NCI-H1048 (cell line): Measurements from ENCODE around the gene DTHD1.

Experiments used
- DNase-seq: peaks from one replicate; lab custom pipeline; 2025; lab: John Stamatoyannopoulos, UW

Gene DTHD1

DNA sequence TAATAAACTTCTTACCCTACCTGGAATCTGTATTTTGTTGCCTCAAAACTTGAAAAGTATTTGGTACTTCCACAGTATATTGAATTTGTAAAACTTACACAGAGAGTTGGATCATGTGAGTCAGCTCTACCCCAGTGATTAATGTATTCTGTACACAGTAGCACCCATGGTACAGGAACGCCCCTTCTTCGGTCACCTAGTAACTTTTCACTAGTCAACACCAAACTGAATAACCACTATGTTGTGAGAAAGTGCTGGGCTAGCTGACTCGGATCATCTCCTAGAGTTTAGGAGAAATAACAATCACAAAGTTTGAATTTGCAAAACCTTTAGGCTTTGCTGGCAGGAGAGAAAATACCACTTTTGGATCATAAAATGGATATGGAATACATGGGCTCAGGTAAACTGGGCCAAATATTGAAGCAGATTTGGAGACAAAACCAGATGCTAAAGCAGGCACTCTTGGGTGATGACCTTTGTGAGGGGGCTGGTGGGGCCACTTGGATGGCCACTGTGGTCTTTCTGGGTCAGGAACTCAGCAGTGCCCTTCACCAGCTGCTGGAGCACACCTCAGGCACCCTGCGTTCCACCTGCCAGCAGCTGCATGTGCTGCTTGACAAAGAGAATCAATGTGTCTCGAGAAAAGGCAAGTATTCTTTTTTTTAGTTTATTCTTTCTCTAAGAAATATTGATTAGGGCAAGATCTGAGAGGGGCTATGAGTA lies at the start of gene DTHD1:
DTHD1 (plus strand) TSS at position 233 of the 723 bp plus-strand sequence; CDS start at position 376, 143 bp downstream.
- DNase-seq, result no peak

DNA sequence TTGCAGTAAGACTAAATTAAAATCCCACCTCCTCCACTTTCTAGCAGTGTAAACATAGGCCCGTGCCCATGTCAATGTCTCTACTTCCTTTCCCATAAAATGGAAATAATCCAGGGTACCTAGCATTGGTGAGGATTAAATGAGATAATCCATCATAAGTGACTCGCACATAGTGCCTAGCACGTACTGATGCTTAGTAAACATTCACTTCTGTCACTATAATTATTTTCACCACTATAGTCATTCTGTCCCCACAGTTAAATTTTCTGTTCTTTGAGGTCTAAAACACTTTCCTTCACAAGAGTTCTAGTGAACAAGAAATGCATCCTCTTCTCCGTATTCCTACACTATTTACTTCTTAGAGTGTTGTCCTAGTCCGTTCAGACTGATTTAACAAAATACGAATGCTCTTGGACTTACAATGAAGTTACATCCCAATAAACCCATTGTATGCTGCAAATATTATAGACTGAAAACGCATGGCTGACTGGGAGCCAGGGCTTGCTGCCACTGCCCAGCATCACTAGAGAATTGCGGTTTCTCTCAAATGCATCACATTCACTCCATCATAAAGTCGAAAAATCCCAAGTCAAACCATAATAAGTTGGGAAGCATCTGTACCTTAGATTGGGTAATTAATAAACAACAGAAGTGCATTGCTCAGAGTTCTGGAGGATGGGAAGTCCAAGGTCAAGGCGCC lies 47.7 kb upstream of the DTHD1 start:
- no peak for DNase-seq

DNA sequence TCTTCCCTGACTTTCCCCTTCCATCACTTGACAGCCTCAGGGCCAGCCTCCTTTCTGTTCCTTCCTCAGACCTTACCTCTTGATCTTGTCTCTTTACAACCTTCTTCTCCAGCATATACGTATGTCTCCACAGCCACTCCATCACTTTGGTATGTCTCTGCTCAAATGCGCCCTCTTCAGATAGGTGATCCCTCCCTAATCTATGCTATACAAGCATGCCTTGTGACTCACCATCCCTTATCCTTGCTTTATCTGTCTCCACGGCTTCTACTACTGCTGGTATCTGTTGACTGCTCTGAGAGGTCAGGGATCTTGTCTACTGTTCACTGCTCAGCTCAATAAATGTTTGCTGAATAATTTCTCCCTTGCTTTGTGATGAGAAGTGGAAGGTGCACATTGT lies 46.1 kb upstream of the DTHD1 start:
- DNase-seq, result no peak

DNA sequence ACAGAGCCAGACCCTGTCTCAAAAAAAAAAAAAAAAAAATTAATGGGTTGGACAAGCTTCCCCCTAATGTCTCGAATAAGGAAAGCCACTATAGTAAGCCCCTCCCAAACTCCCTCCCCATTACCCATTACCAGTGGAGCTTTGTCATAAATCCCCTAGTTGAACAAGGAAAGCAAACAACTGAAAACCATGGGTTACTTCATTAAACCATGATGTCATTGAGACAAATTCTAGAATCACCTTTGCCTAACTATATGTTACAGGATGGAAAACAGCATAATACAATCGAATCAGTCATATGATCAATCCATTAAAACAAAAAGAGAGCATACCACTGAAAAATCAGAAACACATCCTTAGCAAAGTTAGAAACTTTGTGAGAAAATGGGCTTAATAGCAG lies 45.3 kb upstream of the DTHD1 start:
- no peak for DNase-seq

DNA sequence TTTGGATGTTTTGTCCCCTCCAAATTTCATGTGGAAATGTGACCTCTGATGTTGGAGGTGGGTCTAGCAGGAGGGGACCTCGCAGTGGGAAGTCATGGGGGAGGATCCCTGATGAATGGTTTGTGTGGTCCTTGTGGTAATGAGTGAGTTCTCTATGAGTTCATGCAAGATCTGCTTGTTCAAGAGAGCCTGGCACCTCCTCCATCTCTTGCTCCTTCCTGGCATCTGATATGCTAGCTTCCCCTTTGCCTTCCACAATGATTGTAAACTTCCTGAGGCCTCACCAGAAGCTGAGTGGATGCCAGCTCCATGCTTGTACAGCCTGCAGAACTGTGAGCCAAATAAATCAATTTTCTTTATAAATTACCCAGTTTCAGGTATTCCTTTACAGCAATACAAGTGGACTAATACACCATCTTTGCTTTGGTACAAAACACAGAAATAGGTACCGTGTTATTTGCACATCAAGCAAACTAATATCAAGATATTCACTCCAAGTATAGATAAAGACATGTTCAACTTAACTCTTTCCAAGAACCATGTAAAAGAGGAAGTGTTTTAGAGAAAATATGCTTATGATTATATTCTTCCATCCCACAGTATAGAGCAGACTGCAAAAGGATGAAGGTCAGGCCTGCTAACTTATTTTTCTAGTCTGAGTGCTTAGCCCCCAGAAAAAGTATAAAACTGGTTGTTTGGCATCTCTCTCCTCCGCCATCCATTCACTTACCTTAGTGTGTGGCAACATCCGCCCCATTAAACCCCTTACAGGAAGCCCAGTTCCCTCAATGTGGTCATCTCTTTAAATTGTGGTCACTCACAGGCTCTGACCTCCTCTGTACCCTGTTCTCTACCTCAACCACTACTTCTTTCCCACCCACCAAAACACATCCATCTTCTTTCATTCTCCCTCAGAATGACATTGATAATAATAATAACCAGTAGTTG lies 43.8 kb upstream of the DTHD1 start:
- no peak for DNase-seq

DNA sequence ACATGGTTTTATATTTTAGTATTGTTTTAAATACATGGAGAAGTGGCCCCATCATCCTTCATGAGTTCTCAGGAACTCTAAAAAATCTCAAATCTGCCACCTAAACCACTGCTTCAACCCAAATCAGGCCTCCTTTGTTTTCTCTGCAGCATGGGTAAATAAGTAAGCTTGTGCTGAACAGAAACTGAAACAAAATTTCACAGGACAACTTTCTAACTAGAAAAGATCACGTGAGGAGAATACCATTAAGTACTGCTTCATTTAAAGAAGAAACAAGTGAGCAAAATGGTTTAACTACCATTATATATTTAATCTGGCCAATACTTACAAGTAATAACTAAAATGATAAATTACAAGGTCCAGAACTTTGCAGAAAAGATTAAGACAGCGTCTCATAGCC lies 39.6 kb upstream of the DTHD1 start:
- no peak for DNase-seq

DNA sequence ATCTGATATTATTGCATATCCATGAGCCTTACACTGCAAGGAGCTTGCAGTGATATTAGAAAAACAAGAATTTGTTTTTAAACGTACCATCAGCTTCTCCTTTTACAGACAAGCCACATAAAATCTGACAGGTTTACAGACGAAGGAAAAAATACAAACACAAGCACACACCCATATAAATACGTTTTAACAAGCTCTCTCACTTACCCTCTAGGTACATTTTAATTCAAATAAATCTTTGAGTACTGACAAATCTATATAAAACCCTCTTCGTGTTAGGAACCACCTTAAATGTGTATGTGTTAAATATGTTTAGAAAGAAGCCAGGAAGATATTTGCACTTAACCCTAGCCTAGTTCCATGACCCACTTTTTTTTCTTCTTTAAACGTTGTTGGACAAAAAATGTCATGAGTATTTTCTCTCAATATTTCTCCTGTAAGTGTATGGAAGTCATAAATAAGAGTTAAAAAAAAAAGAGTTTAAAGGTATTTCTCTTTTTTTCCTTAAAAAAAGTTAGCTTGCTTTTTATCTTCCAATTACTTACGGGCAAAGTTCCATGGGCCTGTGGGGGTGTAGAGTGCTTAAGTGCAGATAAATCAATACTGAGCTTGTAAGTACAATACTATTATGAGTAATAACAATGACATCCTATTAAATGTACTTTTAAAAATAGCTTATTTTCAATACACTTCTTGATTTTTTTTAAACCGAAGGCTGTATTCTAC lies 38.6 kb upstream of the DTHD1 start:
- DNase-seq, result no peak

DNA sequence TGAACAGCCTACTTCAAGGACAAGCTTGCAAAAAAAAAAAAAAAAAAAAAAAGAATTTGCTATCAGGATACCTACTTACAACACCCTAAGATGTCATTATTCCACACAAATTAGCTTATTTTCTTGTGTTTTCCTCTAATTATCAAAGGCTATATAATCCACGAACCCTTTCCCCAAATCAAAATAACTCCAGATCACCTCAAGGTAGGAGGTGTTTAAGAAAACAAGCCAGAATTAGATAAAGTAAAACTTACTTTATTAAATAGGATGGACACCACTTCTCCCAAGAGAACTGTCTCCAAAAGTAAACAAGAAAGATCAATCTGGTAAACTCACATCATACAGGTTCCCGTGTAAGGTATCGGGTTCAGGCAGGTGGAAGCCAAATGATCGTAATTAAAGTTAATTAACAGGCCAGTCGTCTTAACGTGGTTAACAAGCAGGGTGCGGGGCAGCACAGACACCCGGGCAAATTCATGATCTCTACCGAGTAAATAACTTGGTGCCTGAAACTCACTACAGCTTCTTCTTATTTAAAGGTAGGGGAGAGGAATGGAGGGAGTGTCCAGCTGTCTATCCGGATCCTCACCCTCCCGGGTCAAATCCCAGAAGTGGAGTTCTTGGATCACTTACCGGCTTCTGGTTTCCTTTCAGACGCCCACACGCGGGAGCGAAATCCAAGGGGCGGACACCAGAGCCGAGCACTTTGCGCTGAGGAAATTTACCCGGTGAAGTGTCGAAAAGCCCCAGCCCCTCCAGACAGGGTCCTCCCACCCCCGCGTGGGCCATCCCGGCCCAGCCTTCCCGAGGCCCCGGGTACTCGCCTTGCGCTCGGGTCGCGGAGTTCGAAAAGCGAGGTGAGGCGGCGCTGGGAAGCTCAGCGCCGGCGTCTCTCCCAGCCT lies 37.8 kb upstream of the DTHD1 start:
- DNase-seq, result no peak

DNA sequence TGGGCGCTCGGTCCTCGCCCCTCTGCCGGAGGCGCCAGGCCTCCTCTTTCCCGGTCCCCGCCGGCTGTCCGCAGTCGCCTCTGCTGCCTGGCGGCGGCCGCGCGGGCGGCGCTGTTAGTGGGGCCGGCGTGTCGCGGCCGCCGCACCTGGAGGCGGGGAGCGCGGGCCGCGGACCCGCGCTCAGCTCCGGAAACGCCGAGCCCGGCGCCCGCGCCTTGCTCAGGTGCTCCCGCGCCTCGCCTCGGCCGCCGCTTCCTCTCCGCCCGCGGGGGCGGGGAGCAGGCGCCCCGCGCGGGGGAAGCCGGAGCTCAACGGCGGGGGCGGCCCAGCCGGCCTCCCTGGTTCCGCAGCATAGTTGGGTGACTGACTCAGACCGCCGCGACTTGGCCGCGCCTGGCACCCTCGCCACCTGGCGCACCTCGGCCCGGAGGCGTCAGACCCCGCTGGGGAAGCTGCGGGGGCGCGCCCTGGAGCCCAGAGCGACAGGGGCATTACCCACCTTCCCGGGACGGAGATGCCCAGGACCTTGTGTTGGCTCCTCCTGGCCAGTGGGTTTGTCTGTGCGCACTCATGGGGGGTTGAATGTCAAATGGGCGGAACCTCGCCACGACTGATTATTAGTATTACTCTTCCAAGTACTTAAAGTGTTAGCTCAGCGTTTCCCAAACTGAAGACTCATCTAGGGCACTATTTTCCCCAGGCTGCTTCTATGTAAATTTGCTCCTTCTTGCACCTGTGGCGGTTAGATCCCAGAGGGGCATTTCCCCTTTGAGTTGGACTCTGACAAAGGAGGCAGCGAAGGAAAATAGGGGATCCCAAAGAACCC lies 36.9 kb upstream of the DTHD1 start, which contains the start of gene ARAP2:
ARAP2 (minus strand) TSS at position 258 of the 826 bp plus-strand sequence. CDS start 15,028 bp downstream, outside the sequence.
- DNase-seq, result no peak

DNA sequence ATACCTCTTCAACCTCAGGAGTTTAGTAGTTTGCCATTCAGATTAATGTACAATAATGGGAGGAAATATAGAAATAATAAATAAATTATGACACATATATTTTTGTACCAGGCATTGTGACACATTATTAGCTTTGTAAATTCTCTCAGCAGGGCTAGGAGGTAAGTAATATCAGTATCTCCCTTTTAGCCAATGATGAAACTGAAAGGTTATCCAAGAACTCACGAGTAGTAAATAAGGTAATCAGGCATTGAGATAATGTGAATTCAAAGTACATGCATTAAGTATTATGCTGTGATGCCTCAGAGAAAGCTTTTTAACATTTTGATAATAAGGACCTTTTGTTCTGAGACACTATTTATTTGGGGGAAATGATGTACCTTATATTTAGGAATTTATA lies 31.8 kb upstream of the DTHD1 start:
- no peak for DNase-seq

DNA sequence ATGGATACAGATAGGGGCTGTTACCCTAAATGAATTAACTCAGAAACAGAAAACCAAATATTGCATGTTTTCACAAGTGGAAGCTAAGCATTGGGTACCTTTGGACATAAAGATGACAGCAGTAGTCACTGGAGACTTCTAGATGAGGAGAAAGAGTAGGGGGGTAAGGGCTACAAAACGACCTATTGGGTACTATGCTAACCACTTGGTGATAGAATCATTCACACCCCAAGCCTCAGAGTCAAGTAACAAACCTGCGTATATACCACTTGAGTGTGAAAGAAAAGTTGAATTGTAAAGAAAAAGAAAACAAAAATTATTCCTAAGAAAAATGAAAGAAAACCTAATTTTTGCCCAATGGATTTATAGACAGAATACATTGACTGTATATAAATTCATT lies 29.4 kb upstream of the DTHD1 start:
- DNase-seq, result no peak

DNA sequence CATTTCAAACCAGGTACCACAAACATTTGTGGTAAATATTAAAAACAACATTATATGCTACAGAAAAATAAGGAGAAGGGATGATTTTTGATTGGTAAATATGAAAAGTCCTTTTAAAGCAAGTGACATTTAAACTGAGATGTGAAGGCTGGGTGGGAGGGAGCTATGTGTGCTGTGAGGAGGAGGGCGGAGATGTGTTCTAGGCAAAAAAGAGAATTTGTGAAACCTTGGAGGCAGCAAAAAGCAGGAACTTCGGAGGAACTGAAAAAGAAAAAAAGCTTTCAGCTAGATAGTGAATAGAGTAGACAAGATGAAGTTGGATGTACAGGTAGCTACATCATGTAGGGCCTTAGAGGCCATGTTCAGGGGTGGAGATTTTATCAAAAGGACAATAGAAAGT lies 27.0 kb upstream of the DTHD1 start:
- DNase-seq, result no peak

DNA sequence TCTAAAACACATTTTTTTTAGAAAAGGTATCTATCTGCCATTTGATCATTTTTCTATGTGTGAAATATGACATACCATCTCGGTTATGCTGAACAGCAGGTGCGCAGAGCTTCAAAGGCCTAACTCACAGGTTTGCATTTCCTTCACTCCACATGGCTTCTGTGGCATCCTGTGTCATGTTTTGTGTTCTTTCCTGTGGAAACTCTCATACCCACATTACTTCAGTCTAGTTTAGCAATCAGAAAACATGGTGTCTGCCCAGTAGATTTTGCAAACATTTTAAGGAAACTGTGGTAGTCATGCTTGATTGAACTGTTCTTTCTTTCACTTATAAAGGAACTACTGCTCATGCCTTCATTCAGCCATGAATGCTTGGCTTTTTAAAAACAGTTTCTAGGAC lies 25.8 kb upstream of the DTHD1 start:
- no peak for DNase-seq

DNA sequence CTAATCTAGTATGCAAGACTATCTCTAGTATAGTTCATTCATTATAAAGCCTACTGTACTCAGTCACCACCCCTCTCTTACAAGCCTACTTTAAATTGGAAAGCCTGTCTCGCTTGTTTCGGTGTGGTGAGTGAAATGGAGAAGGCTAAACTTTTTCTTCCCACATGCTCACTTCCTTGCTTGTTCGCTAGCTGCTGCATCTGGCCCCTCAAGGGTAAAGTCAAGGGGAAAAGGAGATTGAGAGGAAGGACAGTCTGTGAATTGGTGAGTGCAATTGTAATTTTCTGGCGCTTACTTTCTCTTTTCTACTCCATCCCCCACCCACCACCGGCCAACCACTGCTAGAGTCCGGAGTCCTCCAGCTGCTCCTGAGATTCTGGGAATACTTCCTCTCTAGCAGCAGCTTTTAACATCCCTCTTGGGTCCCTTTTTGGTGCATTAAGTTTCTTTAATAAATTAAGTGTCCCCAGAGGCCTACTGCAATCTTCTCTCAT lies 25.0 kb upstream of the DTHD1 start:
- DNase-seq, result no peak

DNA sequence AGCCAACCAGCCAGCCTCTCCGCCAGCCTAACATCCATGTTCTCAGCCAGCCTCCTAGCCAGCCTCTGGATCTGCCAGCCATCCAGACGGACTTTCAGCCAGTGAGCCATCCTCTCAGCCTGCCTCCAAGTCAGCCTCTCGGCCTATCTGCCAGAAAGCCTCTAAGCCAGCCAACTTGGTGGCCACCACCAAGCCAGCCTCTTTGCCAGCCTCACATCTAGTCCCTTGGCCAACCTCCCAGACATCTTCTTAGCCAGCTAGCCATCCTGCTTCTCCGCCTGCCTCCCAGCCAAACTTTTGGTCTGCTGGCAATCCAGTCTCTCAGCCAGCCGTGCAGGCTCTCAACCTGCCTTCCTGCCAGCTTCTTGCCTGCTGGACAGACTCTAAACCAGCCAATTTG lies 20.7 kb upstream of the DTHD1 start:
- DNase-seq, result no peak

DNA sequence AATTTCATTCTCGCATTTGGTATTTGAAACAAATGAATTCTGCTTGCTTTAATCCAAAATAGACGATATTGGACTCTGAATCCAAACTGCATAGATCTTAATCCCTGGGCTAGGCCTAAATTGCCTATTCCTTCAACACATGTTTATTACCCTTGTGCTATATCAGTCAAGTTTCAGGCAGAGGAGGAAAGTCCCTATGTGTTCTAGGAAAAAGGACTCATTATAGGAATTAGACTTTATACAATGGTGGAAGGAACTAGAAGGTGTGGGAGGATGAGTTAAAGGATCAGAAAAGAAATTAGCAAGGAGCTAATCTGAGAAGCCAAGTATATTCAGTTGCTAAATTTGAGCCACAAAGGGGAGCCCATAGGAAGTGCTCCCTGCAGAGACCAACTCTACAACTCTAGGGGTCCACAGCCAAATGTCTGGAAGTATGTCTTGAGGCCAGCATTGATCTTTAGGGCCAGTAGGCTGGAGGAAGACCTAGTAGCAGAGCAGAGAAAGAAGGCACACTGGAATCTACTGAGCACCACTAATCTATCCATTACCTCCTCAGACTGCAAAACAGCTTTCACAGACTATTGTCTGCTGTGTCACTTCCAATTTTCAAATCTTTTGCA lies 17.1 kb upstream of the DTHD1 start:
- no peak for DNase-seq

DNA sequence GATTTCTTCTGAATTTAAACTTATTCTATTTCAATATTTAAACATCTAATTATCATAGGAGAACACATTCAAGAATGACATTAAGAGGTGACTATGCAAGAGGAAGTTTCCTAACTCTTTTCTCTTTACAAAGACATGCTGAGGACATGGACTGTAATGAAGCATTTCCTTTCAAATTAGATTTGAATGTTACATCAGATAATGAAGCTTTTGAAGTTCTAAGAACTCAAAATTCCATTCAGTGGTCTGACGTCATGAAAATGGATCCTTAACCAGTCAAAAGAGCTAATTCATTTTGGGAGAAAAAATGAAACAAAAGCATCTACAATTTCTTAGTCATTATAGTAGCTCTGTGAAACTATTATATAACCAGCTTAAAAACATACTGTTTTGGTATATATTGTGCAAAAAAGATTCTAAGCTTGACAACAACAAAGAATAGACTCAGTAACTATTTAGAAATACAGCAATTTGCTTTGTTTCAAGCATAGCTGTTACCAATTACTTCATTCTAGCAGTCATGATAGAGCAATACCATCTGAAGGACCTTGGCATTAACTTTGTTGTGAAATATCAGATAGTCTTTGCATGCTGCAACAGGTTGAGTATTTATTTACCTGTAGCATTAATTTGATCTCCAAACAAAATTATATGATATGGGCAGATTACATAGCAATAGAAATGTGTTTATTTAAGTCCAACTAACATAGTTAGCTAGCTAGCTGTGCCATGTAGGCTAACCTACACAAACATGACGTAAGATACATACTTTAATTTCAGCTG lies 13.7 kb upstream of the DTHD1 start:
- DNase-seq, result no peak

DNA sequence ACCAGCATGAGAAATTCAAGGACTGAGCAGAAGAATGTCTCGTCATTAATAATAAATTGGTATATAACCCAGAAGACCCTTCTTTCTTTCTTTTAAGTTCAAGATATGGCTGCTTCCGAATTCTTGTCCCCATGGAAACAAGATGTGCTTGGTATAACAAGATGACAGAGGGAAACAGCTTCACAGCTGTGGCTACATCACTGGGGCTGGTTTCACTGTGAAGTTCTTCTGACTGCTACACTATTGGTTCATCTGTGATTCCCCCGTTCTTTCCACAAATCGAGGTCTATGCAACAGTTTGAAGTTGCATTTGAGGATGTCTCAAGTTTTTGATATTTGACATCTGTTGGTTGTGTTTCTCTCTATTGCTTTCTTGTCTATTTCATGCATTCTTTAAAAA lies 12.3 kb upstream of the DTHD1 start:
- DNase-seq, result no peak
